Measurements from ENCODE around the gene IPP. TPM values are rescaled to one million over a fixed set of nuclear protein-coding genes. Genes with fewer than 3 reads are reported as not detected.
"Not testable (repeated sequence)": the region's sequence is repeated elsewhere in the genome, so short reads cannot be mapped to it uniquely, and the experiment has no call there.

IPP gene
- total RNA-seq, 1 donor from 2014 or later: 13.7 TPM

DNA sequence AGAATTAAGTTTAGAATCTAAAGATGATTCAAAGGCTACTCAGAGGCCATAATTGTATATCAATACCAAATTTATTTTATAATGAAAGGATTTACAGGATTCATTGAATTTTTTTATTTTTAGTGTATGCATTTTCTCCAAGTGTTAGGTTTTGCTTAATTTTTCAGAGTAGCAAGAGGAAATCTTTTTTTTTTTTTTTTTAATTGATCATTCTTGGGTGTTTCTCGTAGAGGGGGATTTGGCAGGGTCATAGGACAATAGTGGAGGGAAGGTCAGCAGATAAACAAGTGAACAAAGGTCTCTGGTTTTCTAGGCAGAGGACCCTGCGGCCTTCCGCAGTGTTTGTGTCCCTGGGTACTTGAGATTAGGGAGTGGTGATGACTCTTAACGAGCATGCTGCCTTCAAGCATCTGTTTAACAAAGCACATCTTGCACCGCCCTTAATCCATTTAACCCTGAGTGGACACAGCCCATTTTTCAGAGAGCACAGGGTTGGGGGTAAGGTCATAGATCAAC is 10.8 kb downstream of the IPP start:
- not testable (repeated sequence) for DNase-seq (ENCODE audit: low read depth)

- no peak for DNase-seq (ENCODE audit: low read depth)
Measured at GRCh38 chr1:45739137-45739536, 11.3 kb downstream of the IPP start.

DNA sequence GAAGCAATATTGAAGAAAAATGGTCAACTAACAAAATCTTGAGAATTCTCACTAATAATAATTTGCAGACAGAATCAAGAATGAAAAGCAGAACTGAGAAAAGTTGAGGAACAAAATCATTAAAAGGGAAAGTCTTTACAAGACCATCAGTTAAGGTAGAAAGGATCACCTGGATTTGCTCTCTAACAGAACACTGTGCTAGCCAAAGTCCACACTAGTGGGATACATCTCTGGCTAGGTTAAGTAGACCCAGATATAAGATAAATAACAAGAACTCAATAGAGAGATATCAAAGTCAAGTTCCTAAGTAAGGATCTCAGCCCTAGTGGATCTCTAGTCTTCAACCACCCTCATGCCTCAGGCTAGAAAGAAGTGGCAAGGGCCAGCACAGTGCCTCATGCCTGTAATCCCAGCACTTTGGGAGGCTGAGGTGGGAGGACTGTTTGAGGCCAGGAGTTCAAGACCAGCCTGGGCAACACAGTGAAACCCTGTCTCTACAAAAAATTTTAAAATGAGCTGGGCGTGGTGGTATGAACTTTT is 19.6 kb downstream of the IPP start:
- DNase-seq (ENCODE audit: low read depth): no peak

DNA sequence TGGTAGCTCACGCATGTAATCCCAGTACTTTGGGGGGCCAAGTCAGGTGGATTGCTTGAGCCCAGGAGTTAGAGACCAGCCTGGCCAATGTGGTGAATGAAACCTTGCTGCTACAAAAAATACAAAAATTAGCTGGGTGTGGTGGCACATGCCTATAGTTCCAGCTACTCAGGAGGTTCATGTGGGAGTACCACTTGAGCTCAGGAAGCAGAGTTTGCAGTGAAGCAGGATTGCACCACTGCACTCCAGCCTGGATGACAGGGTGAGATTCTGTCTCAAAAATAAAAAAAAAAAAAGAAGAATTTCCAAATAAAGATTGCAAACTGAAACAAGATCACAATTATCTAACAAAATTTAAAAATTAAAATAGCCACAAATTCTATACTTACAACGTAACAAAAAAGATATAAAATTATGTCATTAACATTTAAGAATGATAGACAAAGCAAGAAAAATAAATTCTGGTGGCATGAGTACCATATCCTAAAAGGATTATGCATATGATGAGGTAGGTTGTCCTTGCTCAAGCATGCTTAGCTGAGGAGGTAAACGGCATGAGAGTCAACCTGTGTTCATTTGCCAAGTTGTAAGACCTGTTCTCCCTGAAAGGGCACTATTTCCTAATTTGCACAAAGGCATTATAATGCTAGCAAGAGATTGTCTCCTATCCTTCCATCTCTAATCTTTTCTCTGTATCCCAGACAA is 20.2 kb downstream of the IPP start:
- DNase-seq (ENCODE audit: low read depth): no peak

GRCh38 chr1:45726007-45726406 is 24.4 kb downstream of the IPP start:
- not testable (repeated sequence) for DNase-seq (ENCODE audit: low read depth)

DNA sequence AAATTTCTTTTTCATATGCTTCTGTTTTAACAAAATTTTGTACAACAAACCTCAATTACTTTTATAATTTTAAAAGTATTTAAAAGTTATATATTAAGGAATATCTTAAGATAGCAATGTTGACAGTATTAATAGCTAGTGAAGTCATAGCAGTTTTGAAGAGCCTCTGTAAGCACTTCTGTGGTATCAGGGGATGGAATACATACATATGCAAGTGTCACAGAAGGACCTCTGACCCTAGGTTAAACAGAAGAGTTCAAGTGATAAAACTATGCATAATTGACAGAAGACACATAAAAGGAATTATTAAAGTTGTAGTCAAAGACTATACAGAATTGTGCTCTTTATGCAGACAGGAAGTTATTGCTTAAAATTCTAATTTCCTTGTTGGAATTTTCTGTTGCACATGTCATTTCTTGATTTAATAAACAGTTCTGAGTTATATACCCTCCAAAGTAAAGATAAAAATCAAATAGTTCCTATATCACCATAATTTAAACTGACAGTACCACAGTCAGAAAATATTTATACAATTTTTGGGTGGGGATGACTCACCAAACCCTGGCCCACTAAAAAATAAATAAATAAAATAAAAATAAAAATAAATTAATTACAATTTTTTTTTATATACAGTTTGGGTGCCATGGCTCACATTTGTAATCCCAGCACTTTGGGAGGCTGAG is 27.1 kb downstream of the IPP start:
- no peak for DNase-seq (ENCODE audit: low read depth)

DNA sequence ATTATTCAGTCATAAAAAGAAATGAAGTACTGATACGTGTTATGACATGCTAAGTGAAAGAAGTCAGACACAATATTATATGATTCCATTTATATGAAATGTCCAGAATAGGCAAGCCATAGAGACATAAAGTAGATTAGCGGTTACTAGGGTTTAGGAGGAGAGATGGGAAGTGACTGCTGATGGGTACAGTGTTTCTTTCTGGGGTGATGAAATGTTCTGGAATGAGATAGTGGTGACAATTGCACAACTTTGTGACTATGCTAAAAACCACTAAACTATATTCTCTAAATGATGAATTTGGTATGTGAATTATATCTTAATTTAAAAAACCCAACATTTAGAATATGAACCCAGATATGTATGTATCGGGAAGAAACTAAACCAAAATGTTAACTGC is 27.6 kb downstream of the IPP start:
- no peak for DNase-seq (ENCODE audit: low read depth)

- DNase-seq (ENCODE audit: low read depth): peak; percentile 59
Measured at GRCh38 chr1:45721207-45721606, 29.2 kb downstream of the IPP start.

- DNase-seq (ENCODE audit: low read depth): no peak
Measured at GRCh38 chr1:45718289-45718688, 32.2 kb downstream of the IPP start.

GRCh38 chr1:45717386-45717785 is 33.1 kb downstream of the IPP start:
- DNase-seq (ENCODE audit: low read depth): not testable (repeated sequence)

DNA sequence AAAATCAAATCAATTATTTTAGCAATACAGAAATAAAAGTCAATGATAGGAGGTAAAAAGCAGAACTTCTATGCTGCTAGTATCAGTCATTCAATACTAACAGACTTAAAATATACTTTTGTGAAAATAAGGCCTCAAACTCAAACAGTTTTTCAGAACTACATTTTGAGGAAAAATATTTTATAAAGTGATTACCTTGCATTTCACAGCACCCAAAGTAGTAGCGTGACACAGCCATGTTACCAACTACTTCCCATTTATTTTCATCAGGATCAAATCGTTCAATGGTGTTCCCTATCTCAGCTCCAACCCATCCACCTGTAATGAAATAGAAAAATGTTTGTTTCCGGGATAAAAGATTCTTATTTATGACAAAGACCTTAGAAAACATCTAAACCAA is 33.8 kb downstream of the IPP start:
- DNase-seq (ENCODE audit: low read depth): no peak

GRCh38 chr1:45713711-45714110 is 36.7 kb downstream of the IPP start:
- DNase-seq (ENCODE audit: low read depth): no peak

DNA sequence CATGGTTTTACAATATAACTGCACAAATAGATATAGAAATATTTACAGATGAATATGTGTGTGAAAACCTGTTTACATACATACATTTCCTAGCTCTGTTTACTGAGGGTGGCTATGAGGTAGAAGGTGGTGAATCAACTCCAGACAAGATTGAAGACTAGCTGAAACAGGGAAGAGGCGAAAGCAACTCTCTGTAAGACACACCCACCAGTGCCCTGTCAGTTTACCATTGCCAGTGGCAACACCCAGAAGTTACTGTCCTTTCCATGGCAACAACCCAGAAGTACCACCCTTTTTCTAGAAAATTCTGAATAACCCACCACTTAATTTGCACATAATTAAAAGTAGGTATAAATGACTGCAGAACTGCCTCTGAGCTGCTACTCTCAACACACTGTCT is 45.8 kb downstream of the IPP start:
- DNase-seq (ENCODE audit: low read depth): no peak

DNA sequence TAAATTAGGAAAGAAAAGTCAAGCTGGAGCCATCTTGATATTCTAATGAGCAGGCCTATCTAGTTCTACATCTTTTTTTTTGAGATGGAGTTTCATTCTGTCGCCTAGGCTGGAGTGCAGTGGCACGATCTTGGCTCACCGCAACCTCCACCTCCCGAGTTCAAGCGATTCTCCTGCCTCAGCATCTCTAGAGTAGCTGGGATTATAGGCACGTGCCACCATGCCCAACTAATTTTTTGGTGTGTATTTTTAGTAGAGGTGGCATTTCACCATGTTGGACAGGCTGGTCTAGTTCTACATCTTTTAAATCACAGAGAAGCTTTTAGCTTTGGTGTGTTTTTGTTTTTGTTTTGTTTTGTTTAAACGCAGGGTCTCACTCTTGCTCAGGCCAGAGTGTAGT is 55.6 kb downstream of the IPP start:
- no peak for DNase-seq (ENCODE audit: low read depth)

DNA sequence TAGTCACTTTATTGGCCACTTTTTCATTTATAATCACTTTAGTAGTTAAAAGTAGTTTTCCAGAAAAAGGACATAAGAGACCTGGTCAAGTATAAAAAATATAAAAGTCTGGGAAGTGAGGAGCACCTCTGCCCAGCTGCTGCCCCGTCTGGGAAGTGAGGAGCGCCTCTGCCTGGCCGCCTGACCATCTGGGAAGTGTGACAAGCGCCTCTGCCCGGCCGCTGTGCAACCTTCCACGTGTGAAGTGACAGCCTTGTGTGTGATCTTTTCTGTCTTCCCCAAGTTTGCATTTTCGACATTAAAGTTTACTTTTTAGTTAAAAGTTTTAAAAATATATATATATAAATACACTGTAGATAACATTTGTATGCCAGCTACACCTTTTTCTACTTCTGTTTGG is 56.6 kb downstream of the IPP start:
- not testable (repeated sequence) for DNase-seq (ENCODE audit: low read depth)

GRCh38 chr1:45687754-45688740 is 62.4 kb downstream of the IPP start, which contains the start of gene TMEM69:
TSS of gene TMEM69 (plus strand) at chr1:45688181. CDS start at chr1:45691069, 2,888 bp downstream.
- DNase-seq (ENCODE audit: low read depth): peak; percentile 94

GRCh38 chr1:45687014-45687753 is 63.3 kb downstream of the IPP start:
- DNase-seq (ENCODE audit: low read depth): peak; percentile 99

DNA sequence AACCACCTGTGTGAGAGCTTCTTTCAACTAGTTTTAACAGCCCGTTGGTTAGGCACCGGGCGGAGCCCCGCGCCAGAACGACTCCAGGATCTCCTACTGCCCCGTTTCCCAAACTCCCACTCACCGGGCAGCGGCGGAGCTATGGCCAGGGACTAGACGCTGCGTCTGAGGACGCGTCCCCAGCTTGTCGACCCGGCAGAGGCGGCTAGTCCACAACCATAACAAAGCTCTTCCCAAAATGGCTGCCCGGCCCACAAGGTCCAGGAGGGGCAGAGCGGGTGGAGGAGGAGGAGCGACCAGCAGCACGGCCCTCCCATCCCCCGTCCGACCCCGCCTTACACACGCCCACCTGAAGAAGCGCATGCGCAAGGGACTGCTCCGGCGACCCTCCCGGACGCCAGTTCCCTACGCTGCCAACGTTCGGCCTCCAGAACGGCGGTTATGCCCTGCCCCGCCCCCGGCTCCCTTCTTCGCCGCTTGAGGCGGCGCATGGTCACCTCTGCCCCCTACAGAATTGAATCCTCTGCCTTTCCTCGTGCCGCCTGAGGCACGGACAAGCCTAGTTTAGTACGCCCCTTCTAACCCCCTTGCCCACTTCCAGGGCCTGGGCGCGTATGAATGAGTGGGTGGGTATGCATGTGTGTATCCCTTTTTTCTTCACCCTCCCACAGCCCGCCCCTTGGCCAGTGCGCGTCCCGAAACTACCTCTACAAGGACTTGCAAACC is 64.0 kb downstream of the IPP start, which contains the start of gene GPBP1L1:
Gene GPBP1L1, minus strand, starts transcription at position 246 of the 726 bp plus-strand sequence. CDS start 27,446 bp downstream, outside the sequence.
- DNase-seq (ENCODE audit: low read depth): peak; percentile 97

DNA sequence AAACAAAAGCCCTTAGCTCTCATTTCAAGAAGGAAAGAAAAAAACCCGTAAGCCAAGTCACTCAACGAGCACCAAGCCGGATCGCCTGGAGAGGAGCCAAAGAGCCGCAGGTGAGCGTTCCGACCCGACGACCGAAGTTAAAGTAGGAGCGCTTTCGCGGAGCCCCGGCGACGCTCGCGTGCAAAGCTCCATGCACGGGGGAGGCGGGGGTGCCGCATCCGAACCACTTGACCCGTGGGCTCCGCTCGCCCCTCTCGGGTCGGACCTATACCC is 64.5 kb downstream of the IPP start:
- DNase-seq (ENCODE audit: low read depth): peak; percentile 56

All from myocyte (in vitro differentiated cells).